ENCODE data around the gene NKTR. TPM values are rescaled to one million over a fixed set of nuclear protein-coding genes. Genes with fewer than 3 reads are reported as not detected.
"Not testable (repeated sequence)": the region's sequence is repeated elsewhere in the genome, so short reads cannot be mapped to it uniquely, and the experiment has no call there.

NKTR gene
- total RNA-seq, 1 experiment from 2014 or later: 26.9 TPM

DNA sequence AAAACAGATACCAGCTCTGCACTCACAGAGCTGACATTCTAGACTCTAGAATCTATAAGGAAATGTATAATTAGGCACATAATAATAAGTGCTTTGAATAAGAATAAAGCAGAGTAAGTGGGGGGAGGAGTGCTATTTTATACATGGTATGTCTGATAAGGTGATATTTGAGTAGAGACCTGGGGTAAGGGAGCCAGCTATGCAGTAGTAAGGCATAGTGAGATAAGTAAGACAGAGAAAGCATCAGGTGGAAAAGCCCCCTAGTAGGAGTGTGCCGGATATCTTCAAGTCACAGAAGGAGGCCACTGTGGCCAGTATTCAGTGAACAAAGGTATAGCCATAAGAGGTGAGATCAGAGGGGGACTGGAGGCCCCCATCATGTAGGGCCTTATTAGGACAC lies 6.9 kb upstream of the NKTR start:
- DNase-seq (ENCODE audit: extremely low read depth, low read depth): no peak

- no peak for DNase-seq (ENCODE audit: extremely low read depth, low read depth)
Observed at GRCh38 chr3:42595682-42596081, 4.8 kb upstream of the NKTR start.

DNA sequence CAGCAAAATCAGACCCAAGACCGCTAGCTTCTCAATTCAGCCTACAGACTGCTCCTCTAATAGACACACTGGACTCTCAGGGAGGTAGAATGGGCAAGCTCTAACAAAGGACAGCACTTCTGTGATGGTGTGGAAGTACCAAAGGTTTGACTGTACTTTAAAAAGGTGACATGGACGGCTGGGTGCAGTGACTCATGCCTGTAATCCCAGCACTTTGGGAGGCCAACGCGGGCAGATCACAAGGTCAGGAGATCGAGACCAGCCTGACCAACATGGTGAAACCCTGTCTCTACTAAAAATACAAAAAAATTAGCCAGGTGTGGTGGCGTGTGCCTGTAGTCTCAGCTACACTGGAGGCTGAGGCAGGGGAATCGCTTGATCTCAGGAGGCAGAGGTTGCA lies 3.4 kb upstream of the NKTR start:
- DNase-seq (ENCODE audit: extremely low read depth, low read depth): not testable (repeated sequence)

DNA sequence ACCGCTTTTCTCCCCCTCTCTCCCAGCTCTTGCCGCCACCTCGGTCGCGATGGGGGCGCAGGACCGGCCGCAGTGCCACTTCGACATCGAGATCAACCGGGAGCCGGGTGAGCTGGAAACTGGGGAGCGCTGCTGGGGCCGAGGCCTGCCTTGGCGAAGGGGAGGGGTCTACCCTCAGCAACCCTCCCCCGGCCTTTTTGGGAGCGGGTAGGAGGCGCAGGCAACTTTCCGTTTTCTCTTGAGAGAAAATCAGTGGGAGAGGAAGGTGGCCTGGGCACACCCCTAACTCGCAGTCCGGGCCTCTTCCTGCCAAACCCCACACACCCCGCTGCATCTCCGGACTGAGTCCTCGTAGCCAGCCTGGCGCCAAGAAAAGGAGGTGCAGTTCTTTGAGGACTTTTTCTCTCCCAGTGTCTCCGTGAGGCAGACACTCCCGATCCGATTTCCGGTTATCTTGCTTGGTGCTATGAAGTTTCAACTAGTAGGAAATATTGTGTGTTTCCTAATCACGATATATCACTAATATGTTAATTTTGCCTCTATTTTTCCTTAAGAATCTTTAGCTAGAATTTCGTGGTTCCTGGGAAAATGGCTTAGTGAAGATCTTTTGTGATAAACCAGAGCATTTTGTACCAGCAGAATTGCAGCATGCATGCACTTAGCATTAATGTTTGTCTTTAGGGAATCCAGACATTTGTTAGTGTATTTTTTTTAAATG lies 631 bp downstream of the NKTR start:
- DNase-seq (ENCODE audit: extremely low read depth, low read depth): peak; percentile 43

DNA sequence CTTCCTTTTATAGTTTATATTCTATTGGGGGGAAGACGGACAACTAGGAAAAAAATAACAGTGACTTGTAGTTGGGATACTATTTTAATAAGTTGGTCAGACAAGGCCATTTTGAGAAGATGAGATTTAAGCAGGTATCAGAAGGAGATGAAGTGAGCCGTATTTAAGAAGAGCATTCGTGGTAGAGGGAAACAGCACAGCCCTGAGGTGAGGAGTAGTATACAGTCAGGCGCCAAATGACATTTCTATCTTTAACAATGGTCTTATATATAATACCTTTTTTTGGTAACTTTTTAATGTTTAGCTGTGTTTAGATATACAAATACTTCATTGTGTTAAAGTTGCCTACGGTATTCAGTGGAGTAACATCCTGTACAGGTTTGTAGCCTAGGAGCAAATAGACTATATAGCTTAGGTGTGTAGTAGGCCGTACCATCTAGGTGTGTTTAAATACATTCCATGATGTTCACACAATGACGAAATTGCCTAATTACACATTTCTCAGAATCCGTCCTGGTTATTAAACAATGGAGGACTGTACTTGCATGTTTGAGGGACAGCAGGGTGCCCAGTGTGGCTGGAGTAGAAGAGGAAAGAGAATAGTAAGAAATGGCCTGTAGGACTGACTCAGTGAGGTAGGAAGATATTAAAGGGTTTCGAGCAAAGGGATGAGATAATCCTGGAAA lies 1.6 kb downstream of the NKTR start:
- DNase-seq (ENCODE audit: extremely low read depth, low read depth): no peak

DNA sequence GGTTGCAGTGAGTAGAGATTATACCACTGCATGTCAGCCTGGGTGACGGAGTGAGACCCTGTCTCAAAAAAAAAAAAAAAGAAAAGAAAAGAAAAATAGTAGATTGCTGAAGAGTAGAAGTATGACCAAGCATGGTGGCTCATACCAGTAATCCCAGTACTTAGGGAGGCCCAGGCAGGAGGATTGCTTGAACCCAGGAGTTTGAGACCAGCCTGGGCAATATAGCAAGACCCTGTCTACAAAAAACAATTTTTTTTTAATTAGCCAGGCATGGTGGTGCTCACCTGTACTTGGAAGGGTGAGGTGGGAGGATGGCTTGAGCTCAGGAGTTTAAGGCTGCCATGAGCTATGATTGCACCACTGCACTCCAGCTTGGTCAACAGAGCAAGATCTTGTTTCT lies 2.5 kb downstream of the NKTR start:
- no peak for DNase-seq (ENCODE audit: extremely low read depth, low read depth)

GRCh38 chr3:42605546-42606173 lies 5.2 kb downstream of the NKTR start:
- DNase-seq (ENCODE audit: extremely low read depth, low read depth): no peak

DNA sequence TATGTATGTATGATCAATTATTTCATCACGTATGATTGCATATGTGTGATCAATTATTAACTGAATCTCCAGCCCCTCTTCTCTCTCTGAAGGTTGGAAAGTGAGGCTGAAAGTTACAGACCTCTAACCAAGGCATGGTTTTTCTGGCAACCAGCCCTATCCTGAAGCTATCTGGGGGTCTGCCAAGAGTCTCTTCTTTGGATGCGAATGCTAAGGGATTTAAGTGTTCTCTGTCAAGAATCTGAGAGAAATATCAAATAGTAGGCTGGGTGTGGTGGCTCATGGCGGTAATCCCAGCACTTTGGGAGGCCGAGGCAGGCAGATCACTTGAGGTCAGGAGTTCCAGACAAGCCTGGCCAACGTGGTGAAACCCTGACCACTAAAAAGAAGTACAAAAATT lies 8.1 kb downstream of the NKTR start:
- DNase-seq (ENCODE audit: extremely low read depth, low read depth): no peak

GRCh38 chr3:42610976-42611375 lies 10.5 kb downstream of the NKTR start:
- no peak for DNase-seq (ENCODE audit: extremely low read depth, low read depth)

DNA sequence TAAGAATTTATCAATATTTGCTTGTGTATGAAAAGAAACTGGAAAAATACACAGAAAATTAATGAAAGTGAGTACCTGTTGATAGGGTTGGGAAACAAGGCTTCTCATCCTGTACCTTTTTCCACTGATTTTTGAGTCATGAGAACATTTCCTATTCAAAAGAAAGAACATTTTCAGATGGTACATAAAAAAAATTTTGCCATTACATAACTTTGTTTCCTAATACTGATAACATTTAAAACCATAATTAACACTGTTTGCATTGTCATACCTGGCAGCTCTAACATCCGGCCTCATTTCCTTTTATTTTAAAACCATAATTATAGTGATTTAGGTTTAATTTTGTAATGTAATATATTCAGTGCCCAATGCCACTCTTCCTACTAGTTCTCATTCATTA lies 11.7 kb downstream of the NKTR start:
- DNase-seq (ENCODE audit: extremely low read depth, low read depth): no peak

DNA sequence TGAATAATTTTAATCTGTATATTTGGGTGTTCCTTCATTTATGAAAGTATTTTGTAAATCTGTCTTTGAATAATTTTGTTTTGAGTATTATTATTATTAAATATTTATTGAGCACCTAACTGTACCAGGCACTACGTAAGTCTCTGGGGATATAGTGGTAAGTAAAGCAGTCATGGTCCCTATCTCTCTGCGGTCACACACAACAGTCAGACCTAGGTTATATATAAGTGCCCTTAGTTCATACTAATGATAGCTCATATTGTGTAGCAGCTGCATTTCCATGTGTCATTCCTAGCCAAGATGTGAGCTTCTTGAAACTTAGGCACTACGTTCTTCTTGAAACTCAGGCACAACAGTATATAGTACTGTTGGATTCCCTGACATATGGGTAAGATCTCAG lies 12.4 kb downstream of the NKTR start:
- DNase-seq (ENCODE audit: extremely low read depth, low read depth): no peak

- no peak for DNase-seq (ENCODE audit: extremely low read depth, low read depth)
Observed at GRCh38 chr3:42613462-42613861, 13.0 kb downstream of the NKTR start.

DNA sequence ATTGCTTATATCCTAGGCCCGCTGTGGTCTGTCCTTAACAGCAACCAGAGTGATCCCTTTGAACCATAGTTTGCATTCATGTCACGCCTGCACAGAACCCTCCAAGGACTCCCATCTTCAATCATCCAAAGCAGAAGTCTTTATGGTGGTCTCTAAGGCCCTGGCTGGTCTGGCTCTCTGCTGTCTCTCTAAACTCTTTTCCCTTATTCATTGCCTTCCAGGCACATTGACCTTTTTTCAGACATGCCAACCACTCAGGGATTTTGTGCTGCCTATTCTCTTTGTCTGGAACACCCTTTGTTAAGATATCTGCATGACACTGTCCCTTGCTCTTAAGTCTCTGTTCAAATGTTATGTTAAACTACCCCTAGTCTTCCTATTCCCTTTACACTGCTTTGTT lies 31.1 kb downstream of the NKTR start:
- no peak for DNase-seq (ENCODE audit: extremely low read depth, low read depth)

DNA sequence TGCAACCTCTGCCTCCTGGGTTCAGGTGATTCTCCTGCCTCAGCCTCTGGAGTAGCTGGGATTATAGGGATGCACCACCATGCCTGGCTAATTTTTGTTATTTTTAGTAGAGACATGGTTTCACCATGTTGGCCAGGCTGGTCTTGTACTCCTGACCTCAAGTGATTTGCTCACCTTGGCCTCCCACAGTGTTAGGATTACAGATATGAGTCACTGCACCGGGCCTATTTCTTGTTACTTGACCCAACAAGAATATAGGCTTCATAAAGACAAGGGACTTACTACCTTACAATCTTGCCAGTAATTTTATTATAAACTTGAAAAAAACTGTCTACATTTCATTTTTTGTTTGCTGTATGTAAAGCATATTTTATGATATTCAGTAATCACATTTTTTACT lies 31.7 kb downstream of the NKTR start:
- DNase-seq (ENCODE audit: extremely low read depth, low read depth): no peak

DNA sequence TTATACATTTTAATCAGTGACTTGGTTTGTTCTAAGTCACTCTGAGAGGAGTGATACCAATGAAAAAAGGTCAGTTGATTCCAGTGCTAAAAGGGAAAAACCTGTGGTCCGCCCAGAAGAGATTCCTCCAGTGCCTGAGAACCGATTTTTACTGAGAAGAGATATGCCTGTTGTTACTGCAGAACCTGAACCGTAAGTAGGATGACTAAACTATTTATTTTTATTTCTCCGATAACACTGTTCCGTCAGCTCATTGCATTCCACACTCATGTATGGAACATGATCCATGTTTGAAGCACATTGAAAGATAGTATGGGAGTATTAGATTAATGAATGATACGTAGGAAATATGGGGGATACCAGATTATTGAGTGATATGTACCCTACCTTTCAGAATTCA lies 33.1 kb downstream of the NKTR start:
- DNase-seq (ENCODE audit: extremely low read depth, low read depth): no peak

GRCh38 chr3:42635111-42635510 lies 34.6 kb downstream of the NKTR start:
- no peak for DNase-seq (ENCODE audit: extremely low read depth, low read depth)

DNA sequence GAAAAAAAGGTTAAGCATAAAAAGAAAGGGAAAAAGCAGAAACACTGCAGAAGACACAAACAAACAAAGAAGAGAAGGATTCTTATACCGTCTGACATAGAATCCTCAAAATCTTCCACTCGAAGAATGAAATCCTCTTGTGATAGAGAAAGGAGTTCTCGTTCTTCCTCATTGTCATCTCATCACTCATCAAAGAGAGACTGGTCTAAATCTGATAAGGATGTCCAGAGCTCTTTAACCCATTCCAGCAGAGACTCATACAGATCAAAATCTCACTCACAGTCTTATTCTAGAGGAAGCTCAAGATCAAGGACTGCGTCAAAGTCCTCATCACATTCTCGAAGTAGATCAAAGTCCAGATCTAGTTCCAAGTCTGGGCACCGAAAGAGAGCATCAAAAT lies 36.5 kb downstream of the NKTR start:
- no peak for DNase-seq (ENCODE audit: extremely low read depth, low read depth)

GRCh38 chr3:42638339-42638842 lies 37.9 kb downstream of the NKTR start:
- DNase-seq (ENCODE audit: extremely low read depth, low read depth): no peak

GRCh38 chr3:42639192-42639591 lies 38.7 kb downstream of the NKTR start:
- DNase-seq (ENCODE audit: extremely low read depth, low read depth): no peak

GRCh38 chr3:42640129-42640528 lies 39.6 kb downstream of the NKTR start:
- DNase-seq (ENCODE audit: extremely low read depth, low read depth): no peak

DNA sequence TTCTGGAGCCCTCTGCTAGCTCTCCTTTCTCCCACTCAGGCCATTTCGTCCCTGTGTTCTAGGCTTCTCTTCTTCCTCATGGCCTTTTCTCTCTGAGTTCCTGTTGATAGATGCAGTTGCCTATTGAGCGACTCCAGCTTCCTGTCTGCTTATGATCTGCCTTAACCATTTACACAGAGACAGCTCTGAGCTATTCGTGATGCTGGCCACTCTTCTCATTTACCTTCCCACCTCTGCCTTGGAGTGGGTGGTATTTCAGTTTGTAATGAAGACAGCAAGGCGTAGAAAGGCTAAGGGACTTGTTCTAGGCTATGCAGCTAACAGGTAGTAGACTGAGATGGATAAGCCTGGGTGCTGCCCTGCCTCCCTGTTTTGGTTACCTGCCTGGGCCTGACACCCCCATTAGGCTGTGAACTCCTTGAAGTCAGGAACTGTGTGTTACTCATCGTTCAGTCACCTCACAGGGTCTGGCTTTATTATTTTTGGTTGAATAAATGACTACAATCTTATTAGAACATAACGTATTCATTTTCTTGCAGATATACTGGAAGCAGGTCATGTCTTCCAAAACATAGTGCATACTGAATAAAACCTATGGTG lies 40.4 kb downstream of the NKTR start:
- no peak for DNase-seq (ENCODE audit: extremely low read depth, low read depth)
